ENCODE measurements around the gene ADPGK.
"Not testable (repeated sequence)": the region's sequence is repeated elsewhere in the genome, so short reads cannot be mapped to it uniquely, and the experiment has no call there.

ADPGK gene

DNA sequence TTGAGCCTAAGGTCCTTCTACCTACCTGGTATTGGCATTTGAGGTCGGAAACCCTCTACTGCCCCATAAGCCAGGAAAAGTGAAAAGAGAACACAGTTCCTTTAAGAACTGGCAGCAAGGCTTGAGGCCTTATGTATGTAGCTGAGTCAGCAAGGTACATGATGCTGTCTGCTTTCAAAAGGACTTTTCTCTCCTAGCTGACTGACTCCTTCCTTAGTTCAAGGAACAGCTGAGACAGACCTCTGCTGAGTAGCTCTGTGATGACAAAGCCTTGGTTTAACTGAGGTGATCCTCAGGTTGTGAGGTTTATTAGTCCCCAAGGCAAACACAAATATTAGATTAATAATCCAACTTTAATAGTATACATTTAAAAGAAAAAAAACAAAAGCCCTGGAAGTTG lies 45.8 kb downstream of the ADPGK start:
- DNase-seq = no peak

DNA sequence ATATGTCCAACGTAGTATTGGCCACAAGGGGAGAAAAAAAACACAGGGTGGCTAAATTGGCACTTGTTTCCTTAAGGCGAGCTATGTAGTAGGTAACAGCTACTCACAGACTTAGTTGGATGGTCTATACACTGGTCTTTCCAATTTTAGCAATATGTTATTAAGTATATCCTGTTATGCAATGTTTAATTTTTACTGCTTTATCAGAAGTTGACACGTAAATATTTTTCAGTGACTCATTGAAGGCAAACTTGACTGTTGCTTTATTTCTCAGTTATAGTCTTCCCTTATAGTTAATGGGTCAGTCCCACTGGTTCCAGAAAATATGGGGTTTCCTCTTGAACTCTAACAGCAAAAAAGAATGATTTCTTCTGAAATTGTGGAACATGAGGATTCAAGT lies 46.5 kb downstream of the ADPGK start:
- no peak for DNase-seq

DNA sequence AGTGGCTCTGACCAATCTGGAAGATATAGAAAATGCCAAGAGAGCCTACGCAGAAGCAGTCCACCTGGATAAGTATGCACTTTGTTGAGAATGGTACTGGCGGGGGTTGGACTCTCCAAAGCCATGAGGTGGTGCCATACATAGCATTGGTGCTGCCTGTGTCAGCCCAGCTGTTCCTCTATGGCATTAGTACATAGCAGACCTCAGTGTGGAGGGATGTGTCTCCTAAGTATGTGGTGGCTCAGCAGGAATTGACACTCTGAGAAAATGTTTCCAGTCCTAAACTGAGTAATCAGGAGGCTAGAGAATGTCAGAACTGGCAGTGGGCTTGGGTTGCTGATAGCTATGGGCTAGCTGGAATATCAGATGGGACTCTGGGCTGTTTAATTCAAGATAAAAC lies 48.4 kb downstream of the ADPGK start:
- DNase-seq = no peak

DNA sequence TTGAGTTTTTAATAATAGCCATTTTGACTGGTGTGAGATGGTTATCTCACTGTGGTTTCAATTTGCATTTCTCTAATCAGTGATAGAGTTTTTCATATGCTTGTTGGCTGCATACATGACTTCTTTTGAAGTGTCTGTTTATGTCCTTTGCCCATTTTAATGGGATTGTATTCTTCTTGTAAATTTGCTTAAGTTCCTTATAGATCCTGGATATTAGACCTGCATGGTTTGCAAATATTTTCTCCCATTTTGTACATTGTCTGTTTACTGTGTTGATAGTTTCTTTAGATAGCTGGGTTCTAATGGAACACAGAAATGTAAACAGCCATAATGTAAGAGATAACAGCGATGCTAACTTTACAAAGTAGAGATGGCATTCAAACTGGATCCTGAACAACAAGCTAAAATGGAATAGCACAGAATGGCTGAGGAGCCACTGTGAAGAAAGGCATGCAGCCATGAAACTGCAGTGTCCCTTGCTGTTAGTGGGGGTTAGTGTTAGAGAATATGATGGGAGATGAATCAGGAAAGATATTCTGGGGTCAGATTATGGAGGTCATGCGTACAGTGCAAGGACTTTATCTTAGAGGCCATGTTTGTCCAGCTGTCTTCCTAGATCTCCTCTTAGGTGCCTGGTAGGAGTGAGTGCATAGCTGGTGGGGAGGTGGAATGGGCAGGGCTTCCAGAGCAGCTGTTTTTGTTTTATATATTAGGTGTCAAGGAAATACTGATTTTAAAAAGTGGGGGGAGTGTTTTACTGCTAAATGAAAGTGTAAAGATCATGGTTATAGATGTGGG lies 49.4 kb downstream of the ADPGK start:
- DNase-seq = no peak

DNA sequence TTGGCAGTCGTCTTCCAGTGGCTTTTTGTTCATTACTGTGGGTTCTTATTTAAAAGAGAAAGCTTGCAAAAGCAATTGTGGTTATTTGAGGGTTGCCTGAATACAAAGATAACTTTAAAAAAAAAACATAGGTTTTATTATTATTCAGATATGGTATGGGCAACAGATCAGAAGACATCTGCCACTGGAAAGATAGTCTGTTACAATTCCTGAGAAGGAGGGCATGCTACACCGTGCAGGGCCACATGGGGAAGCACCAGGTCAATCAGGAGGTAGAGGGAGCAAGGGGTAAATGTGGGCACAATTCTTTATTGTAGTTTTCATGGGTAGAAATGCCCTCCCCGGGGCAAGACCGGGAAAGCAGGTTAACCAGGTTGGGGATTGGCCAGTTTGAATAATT lies 51.0 kb downstream of the ADPGK start:
- no peak for DNase-seq

DNA sequence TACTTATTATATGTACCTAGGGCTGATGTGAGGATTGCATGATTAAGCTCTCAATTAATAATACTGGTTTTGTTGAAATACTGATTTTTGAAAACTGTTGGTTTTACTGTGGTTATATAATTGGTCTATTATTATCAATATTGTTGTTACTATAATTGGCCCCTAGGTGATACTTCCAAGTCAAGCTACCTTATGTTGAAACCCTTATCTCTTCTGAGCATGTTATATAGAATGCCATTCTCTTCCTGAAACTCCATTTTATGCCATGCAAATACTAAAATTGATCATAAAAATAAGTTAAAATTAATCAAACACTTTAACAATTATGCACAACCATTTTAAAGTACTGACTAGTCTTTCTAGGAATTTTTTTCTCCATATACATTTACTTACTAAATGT lies 51.5 kb downstream of the ADPGK start:
- DNase-seq = no peak

DNA sequence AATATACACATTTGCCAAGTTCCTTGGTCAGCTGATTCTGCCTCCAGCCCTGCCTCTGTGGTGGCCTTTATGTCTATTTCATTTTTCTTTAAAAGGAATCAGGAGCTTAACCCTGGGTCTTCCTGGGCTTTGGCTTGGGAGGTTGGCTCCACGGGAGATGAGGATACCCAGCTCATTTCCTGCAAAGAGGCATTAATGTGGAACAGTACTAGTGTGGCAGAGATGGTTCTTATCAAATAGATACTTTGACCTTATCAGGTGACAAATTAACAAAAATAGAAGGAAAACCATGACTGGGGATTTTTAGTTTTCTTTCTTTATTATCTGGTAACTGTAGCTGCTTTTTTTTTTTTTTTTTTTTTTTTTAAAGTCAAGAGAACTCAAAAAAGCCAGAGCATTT lies 54.7 kb downstream of the ADPGK start:
- DNase-seq = no peak

DNA sequence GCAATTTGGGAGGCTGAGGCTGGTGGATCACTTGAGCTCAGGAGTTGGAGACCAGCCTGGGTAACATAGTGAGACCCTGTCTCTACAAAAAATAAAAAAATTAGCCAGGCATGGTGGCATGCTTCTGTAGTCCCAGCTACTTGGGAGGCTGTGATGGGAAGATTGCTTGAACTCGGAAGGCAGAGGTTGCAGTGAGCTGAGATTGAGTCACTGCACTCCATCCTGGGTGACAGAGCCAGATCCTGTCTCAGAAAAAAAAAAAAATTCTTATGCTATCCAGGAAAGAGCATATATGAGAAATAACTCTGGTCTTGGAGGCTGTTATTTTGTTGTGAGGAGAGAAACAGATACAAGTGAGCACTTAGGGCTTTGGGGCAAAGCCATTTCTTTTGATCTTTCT lies 55.3 kb downstream of the ADPGK start:
- DNase-seq = not testable (repeated sequence)

DNA sequence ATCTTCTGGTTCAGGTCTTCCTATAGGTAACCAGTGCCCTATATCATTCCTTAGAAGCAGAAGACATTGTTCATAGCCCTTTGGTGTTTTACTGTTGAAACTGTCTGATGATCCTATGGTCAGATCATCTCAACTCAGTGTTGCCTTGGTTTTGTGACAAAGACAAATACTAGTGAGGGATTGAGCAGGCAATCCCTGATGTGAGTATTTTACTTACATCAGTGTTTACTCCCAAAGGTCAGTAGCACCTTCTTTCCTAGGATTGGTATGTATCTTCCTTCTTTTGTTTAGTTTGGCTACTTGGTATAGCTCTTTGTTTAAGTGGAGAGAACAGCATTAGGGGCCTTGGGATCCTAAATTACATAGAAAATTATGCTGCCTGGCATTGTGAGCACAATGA lies 56.4 kb downstream of the ADPGK start:
- DNase-seq = no peak

DNA sequence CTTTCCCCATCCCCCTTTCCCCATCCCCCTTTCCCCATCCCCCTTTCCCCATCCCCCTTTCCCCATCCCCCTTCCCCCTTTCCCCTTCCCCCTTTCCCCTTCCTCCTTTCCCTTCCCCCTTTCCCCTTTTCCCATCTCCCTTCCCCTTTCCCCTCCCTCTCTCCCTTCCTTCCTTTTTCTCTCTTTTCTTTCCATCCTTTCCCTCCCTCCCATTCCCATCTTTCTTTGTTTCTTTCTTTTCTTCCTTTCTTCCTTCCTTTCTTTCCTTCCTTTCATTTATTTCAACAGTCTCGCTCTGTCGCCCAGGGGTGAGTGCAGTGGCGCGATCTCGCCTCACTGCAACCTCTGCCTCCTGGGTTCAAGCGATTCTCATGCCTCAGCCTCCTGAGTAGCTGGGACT lies 57.7 kb downstream of the ADPGK start:
- DNase-seq = not testable (repeated sequence)

DNA sequence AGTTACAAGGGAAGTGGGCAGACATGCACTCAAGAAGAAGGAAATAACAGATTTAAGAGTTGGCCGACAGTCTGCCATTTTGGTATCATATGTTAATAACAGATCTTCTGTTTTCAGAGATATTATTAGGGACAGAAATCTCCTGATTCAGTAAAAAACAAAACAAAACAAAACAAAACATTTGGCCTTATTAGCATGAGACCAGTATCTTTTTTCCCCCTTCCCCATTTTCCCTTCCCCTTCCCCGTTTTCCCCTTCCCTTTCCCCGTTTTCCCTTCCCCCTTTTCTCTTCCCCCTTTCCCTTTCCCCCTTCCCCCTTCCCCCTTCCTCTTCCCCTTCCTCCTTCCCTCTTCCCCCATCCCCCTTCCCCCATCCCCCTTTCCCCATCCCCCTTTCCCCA lies 58.1 kb downstream of the ADPGK start:
- no peak for DNase-seq

DNA sequence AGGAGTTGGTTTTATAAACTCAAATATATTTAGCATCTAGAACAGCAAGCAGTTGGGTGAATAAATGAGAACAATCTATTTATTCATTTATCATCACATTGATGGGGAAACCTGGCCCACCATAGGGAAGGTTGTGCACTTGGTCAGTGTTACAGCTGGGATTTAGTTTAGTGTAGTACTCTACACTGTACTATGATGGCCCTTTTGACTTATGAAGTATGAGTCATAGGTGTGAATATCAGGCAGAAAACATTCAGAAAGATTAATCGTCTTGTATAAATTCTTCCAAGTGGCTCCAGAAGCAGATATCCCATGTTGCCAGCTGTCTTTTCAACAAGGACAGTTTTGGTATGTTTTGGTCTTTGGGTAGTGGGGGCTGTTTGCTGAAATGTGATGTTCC lies 59.5 kb downstream of the ADPGK start:
- no peak for DNase-seq

DNA sequence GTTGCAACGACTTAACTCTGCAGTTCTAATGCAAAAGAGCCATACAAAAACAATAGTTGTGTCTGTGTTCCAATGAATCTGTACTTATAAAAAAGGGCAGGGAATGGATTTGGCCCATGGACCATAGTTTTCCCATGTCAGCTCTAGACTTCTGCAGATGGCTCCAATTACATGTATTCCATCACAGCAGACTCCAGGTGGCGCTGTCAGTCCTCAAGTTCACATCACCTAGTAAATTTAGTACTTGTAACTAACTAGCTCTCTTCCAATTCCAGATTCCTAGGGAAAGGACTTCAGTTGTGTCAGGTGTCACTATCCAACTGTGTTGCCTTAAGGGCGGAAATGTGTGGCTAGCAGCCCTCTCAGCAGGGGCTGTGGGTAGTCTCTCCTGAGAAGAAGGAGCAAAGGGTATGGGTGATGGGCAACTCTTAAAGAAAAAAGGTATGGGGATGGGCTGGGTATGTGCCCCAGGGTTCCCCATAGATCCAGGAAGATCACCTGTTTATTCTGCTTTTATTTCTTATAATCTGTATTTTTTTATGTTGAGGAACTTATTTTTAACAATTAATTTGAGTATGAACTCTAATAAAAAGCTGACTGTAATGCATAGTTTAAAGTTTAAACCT lies 61.4 kb downstream of the ADPGK start:
- peak; percentile 0 to 23 for DNase-seq

DNA sequence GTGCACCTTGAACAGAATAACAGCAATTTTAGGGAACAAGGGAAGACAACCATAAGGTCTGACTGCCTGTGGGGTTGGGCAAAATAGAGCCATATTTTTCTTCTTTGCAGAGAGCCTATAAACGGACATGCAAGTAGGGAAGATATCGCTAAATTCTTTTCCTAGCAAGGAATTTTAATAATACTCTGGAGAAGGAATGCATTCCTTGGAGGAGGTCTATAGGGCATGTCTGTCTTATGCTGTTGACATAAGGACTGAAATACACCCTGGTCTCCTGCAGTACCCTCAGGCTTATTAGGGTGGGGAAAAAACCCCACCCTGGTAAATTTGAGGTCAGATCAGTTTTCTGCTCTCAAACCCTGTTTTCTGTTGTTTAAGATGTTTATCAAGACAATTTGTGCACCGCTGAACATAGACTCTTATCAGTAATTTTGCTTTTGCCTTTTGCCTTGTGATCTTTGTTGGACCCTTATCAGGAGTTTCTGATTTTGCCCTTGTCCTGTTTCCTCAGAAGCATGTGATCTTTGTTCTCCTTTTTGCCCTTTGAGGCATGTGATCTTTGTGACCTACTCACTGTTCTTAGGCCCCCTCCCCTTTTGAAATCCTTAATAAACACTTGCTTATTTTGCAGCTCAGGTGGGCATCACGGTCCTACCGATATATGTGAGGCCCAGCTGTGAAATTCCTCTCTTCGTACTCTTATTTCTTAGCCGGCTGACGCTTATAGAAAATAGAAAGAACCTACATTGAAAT lies 74.8 kb downstream of the ADPGK start:
- DNase-seq = not testable (repeated sequence)

DNA sequence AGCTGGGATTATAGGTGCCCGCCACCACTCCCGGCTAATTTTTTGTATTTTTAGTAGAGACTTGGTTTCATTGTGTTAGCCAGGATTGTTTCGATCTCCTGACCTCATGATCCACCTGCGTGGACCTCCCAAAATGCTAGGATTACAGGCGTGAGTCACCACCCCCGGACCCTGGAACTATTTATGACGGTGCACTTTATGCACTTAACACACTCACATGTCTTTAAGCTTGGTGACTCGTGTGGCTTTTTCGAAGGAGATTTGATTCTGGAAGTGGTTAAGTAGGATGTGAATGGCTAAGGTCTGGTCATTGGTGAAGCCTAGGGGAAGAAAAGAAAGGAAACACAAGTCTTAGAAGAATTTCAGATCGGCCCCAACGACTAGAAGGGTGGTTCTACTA lies 77.3 kb downstream of the ADPGK start:
- no peak for DNase-seq

All from NCI-H1930 (cell line).